GM18507 (cell line): ENCODE measurements around the gene MSANTD3.
"Not testable (repeated sequence)": the region's sequence is repeated elsewhere in the genome, so short reads cannot be mapped to it uniquely, and the experiment has no call there.

Experiments used
- DNase-seq: peaks from one replicate; pipeline ENCODE4 v3.0.0; 2011; ENCODE audit warnings: low read depth; ENCODE audit not compliant: insufficient read length; ENCODE audit errors: extremely low spot score
- FAIRE-seq: peaks from 2 replicates; lab custom pipeline; 2011; peaks lifted over from hg19 to GRCh38; lab: Jason Lieb, UNC

Gene MSANTD3

DNA sequence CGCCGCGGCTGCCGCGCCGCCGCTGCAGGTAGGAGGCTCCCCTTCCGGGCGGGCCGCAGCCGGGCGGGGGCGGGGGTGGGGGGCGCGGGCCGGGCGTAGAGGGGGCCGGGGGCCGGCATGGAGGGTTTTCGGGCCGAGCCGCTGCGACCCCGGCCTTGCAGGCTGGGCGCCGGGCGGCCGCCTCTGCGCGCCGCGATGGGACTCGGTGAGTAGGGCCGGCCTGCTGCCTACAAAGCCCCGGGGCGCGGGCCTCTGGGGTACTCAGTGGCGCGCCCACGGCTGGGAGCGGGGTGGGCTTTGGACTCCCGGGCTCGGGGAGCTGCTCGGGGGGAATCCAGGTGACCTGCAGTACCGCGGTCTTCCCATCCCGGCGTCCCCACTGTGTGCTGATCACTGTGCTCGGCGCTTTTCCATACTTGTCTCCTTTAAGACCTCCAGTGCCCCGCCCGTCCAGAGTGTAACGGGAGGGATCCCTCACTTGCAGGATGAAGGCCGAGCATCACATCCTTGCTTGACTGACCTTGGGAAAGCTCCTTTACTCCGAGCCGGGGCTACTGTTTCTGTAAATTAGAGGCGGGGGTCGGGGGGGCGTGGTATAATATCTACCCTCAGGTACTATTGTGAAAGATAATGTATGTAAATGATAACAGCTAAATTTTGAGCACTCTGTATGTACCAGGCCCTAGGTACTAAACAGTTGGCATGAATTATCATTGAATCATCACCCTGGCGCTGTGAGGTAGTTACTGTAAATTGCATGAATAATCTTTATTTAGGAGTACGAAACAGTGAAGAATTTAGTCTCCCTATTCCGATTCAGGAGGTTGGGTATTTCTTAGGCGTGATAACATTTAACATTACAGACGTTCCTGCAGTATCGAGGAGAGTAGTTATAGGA is 672 bp downstream of the MSANTD3 start:
- DNase-seq (no peak), FAIRE-seq (no peak)

GRCh38 chr9:100428871-100429654 is 2.1 kb downstream of the MSANTD3 start:
- DNase-seq (no peak), FAIRE-seq (no peak)

GRCh38 chr9:100430286-100430940 is 3.5 kb downstream of the MSANTD3 start:
- DNase-seq (no peak), FAIRE-seq (no peak)

GRCh38 chr9:100431886-100432285 is 4.9 kb downstream of the MSANTD3 start:
- DNase-seq (no peak), FAIRE-seq (no peak)

- FAIRE-seq (no peak), DNase-seq (no peak)
These were observed 5.8 kb downstream of the MSANTD3 start for GRCh38 chr9:100432736-100433135.

DNA sequence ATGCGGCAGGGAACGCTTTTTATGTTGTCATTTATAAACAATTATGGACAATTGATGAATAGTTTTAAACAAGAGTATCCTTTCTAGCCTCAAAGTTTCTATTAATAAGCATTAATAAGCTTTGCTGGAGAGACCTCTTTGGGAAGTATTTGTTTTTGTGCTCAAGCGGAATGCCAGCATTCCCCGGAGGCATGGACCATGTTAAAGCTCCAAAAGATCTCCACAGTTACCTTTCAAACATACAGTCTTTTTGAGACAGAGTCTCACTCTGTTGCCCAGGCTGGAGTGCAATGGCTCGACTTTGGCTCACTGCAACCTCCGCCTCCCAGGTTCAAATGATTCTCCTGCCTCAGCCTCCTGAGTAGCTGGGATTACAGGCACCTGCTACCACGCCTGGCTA is 9.6 kb downstream of the MSANTD3 start:
- no peak for DNase-seq
- FAIRE-seq = no peak

DNA sequence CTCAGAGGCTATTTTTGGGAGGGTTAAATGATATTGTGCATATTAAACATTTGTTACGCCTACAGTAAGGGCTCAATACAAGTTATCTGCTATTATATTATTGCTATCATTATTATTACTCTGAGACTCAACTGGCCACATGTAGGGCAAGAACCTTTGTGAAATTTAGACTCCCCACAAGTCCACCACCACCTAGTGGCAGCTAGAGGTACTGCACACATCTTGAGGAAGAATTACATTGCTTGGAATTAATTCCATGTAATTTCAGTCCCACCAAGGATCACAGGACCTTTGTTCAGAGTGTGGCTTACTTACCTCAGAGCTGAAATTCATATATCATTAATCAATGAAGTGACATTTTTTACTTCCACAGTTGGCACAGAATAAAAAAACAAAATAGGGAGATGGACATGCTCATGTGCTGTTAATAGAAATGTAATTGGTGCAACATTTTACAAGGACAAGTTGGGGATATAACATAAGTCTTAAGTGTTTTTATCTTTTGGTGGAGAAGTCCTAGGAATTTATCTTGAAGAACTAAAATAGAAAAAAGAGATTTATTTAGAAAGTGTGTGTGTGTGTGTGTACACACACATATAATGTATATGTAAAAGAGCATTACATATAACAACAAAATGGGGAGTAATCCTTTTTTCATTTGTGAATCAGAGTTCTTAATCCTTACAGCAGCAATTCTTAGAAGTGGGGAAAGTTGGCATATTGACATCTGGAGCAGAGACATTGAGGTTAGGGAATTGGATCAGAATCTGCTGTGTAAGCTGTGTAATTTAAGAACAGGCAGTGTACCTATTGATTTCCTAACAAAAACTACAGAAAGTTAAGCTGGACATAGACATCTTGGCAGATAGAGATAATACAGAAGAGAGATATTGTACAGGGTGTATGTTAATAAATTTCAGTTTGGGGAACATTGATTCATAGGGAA is 11.2 kb downstream of the MSANTD3 start:
- FAIRE-seq (peak; percentile 74), DNase-seq (peak; percentile 32)

- no peak for DNase-seq
These were observed 13.1 kb downstream of the MSANTD3 start for GRCh38 chr9:100440071-100440470.

GRCh38 chr9:100440487-100440886 is 13.5 kb downstream of the MSANTD3 start:
- DNase-seq, FAIRE-seq: not testable (repeated sequence)

More at GRCh38 chr9:100440071-100440470, 13.1 kb downstream of the MSANTD3 start:
- no peak for FAIRE-seq

GRCh38 chr9:100441911-100442361 is 15.0 kb downstream of the MSANTD3 start:
- DNase-seq (no peak), FAIRE-seq (no peak)

DNA sequence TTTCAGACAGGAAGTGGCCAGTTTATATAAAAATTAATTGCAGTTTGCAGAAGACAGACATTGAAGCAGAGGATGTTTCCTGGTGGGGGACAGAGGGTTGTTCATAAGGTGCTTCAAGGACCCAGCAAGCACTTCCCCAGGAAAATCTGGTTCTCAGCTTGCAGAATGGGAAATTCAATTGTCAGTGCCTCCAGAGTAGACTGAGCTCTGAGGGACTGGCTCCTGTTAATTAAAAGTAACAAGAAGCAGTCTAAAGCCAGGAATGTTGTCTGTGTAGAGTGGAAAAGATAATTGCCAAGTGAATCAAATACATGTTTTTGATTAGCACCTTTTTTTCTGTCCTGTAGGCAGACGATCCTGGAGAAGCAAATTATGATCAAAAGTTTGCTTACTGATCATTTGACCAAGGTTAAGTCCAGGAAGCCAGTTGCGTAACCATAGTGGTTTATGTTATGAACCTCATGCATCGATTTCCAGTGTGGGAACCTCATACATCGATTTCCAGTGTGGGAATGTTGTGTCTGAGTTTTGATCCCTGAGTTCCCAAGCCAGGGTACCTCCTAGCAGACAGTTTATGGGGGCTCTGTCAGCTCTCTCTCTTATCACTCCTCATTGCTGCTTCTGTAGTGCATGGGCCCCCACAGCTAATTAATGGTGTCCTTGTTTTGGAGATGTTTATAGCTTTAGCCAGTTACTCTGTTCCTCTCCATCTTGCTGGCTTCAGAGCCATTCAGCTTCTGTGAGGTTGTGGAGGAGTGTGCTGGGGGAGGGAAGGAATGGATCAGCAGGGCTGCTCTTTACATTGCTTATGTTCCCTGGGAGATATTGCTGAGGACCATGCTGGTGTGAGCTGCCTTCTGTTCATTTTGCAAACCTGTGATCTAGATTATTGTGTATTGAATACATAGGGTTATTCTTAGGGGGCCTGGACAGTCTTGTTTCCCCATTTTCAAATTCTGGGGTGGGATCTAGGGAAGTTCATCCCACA is 17.1 kb downstream of the MSANTD3 start:
- DNase-seq (no peak), FAIRE-seq (no peak)

DNA sequence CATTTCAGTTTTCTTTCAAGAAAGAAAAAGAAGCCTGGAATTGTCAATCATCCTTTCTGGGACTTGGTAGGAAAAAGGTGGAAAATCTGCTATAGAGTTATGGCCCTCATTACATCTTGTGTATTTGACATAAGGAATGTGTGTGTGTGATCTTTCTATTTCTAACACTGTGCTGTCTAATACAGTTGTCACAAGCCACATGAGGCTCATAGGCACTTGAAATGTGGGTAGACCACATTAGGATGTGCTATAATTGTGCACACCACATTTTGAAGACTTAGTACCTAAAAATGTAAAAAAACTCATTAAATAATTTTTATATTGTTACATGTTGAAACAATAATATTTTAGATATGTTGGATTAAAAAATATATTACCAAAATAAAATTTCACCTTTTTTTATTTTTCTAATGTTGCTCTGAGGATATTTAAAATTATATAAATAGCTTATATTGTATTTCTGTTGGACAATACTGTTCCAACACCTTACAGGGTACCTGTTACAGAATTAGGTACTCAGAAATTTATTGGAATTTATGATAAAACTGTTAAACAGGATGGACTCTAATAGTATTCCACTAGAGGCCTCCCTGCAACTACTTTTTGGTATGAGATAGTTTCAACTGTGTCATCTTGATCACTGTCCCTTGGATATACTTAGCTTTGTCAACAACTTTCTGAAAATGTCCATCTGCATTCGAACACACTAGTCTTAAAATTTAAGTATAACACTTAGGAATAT is 18.4 kb downstream of the MSANTD3 start:
- no peak for DNase-seq
- FAIRE-seq = no peak

GRCh38 chr9:100445903-100446549 is 19.1 kb downstream of the MSANTD3 start:
- FAIRE-seq = no peak
- DNase-seq = no peak

GRCh38 chr9:100447041-100447440 is 20.1 kb downstream of the MSANTD3 start:
- no peak for FAIRE-seq

GRCh38 chr9:100448266-100448665 is 21.3 kb downstream of the MSANTD3 start:
- DNase-seq = no peak
- FAIRE-seq = no peak

More at GRCh38 chr9:100447041-100447440, 20.1 kb downstream of the MSANTD3 start:
- DNase-seq = no peak

GRCh38 chr9:100449420-100449819 is 22.5 kb downstream of the MSANTD3 start:
- FAIRE-seq (no peak), DNase-seq (no peak)

- no peak for FAIRE-seq
These were observed 26.0 kb downstream of the MSANTD3 start for GRCh38 chr9:100452894-100453293.

More at GRCh38 chr9:100452894-100453293, 26.0 kb downstream of the MSANTD3 start:
- DNase-seq = no peak
